Activated B cell treated with CpG ODN at 0.5 μM for 24 hours (primary cell): ENCODE results near the gene PPEF2. TPM values are rescaled to one million over a fixed set of nuclear protein-coding genes. Genes with fewer than 3 reads are reported as not detected.

ENCODE experiments used
- ATAC-seq: fragments of 200-7000 bp; cut with Tn5 transposase; one replicate; pipeline ENCODE4 v1.10.0; 2021; ENCODE audit warnings: low read depth, mild to moderate bottlenecking, moderate library complexity
- CTCF ChIA-PET: fragments of 350-600 bp; sonication (Branson Sonifier 250); formaldehyde crosslinking; loops from one replicate; lab custom pipeline; 2021; ENCODE audit warnings: antibody characterized with exemption; lab: Charles Lee
- POLR2A ChIA-PET: fragments of 350-600 bp; sonication (Branson Sonifier 250); formaldehyde crosslinking; loops from one replicate; lab custom pipeline; 2021; ENCODE audit warnings: antibody characterized with exemption; lab: Charles Lee
- DNase-seq: peaks from one replicate; pipeline ENCODE4 v3.0.0; 2022
- H3K27ac Mint-ChIP-seq: one replicate; pipeline ENCODE4 v1.8.0; 2020; ENCODE audit warnings: mixed read lengths
- H3K27me3 Mint-ChIP-seq: one replicate; pipeline ENCODE4 v1.8.0; 2021; ENCODE audit warnings: mixed read lengths
- H3K36me3 Mint-ChIP-seq: one replicate; pipeline ENCODE4 v1.8.0; 2021; ENCODE audit warnings: low read depth, mixed read lengths
- H3K4me1 Mint-ChIP-seq: one replicate; pipeline ENCODE4 v1.8.0; 2021; ENCODE audit warnings: mixed read lengths
- H3K4me3 Mint-ChIP-seq: one replicate; pipeline ENCODE4 v1.8.0; 2020; ENCODE audit warnings: mild to moderate bottlenecking, mixed read lengths
- H3K9me3 Mint-ChIP-seq: one replicate; pipeline ENCODE4 v1.8.0; 2020; ENCODE audit warnings: mixed read lengths
- CTCF ChIP-seq: fragments of 200-600 bp; IDR thresholded peaks from one replicate; pipeline ENCODE4 v1.8.0; 2022; ENCODE audit warnings: antibody characterized with exemption, mild to moderate bottlenecking
- intact Hi-C: fragments of 100-400 bp; cut with micrococcal nuclease; formaldehyde crosslinking; loops from one replicate; pipeline ENCODE4 v1.15.1; 2024
- total RNA-seq: library from RNA; stranded (reverse); gene quantifications from 2 replicates; pipeline ENCODE4 v1.2.3, GENCODE V29; 2022

Gene PPEF2
- total RNA-seq, 1 donor from 2014 or later, result 0.35 TPM

- H3K4me1 Mint-ChIP-seq, result no peaks in the 10 kb centered on the region
- H3K27me3 Mint-ChIP-seq, result peaks cover 4% of the 10 kb centered on the region
- no peaks in the 10 kb centered on the region for H3K36me3 Mint-ChIP-seq
- H3K27ac Mint-ChIP-seq, result no peak overlapping the region
- CTCF ChIA-PET, result interaction anchor here (1.0 kb wide), 1 partner anchor 20 kb away, joined by 3 read pairs; no protein-coding TSS in a partner anchor
- intact Hi-C loops, result no loop called here
- POLR2A ChIA-PET, result no interaction called here
- no peak overlapping the region for H3K4me3 Mint-ChIP-seq
- no peak for TF ChIP-seq CTCF
- DNase-seq (no peak), ATAC-seq (no peak)
- H3K9me3 Mint-ChIP-seq, result no peaks in the 10 kb centered on the region
These were observed 26.0 kb downstream of the PPEF2 start for GRCh38 chr4:75876218-75876617.

- no peaks in the 10 kb centered on the region for H3K4me1 Mint-ChIP-seq
- no peak for DNase-seq
- TF ChIP-seq CTCF, result no peak
- peaks cover 2% of the 10 kb centered on the region for H3K27me3 Mint-ChIP-seq
- H3K4me3 Mint-ChIP-seq, result no peak overlapping the region
- no peak for ATAC-seq
- H3K27ac Mint-ChIP-seq, result no peak overlapping the region
- no peaks in the 10 kb centered on the region for H3K9me3 Mint-ChIP-seq
- no peaks in the 10 kb centered on the region for H3K36me3 Mint-ChIP-seq
- intact Hi-C loops, result no loop called here
- ChIA-PET CTCF (no interaction called here), POLR2A (no interaction called here)
These were observed 33.2 kb downstream of the PPEF2 start for GRCh38 chr4:75869100-75869499.

GRCh38 chr4:75867130-75867529, 35.1 kb downstream of the PPEF2 start:
- POLR2A ChIA-PET, result no interaction called here

GRCh38 chr4:75860606-75861005, 41.6 kb downstream of the PPEF2 start:
- intact Hi-C loops, result no loop called here
- no peak overlapping the region for H3K27ac Mint-ChIP-seq
- H3K4me3 Mint-ChIP-seq, result no peak overlapping the region
- no peaks in the 10 kb centered on the region for H3K36me3 Mint-ChIP-seq
- peaks cover 1% of the 10 kb centered on the region for H3K9me3 Mint-ChIP-seq
- no peaks in the 10 kb centered on the region for H3K4me1 Mint-ChIP-seq
- peaks cover 12% of the 10 kb centered on the region for H3K27me3 Mint-ChIP-seq
- CTCF ChIA-PET, result no interaction called here
- ATAC-seq (no peak), DNase-seq (no peak)
- POLR2A ChIA-PET, result no interaction called here
- no peak for TF ChIP-seq CTCF

More at GRCh38 chr4:75867130-75867529, 35.1 kb downstream of the PPEF2 start:
- Mint-ChIP-seq H3K4me3 (no peak overlapping the region), H3K36me3 (no peaks in the 10 kb centered on the region), H3K9me3 (no peaks in the 10 kb centered on the region), H3K27ac (no peak overlapping the region), H3K27me3 (peaks cover 4% of the 10 kb centered on the region), H3K4me1 (no peaks in the 10 kb centered on the region)
- CTCF ChIA-PET, result no interaction called here
- ATAC-seq (no peak), DNase-seq (no peak)
- no peak for TF ChIP-seq CTCF
- intact Hi-C loops, result no loop called here

GRCh38 chr4:75858721-75859120, 43.5 kb downstream of the PPEF2 start:
- ATAC-seq (no peak), DNase-seq (no peak)
- CTCF ChIA-PET, result interaction anchor here (1.6 kb wide), 1 partner anchor 11 kb away, joined by 4 read pairs; no protein-coding TSS in a partner anchor
- H3K9me3 Mint-ChIP-seq, result peaks cover 1% of the 10 kb centered on the region
- TF ChIP-seq CTCF, result no peak
- intact Hi-C loops, result no loop called here
- H3K27me3 Mint-ChIP-seq, result peaks cover 11% of the 10 kb centered on the region
- POLR2A ChIA-PET, result no interaction called here
- H3K4me3 Mint-ChIP-seq, result no peak overlapping the region
- H3K4me1 Mint-ChIP-seq, result no peaks in the 10 kb centered on the region
- H3K36me3 Mint-ChIP-seq, result no peaks in the 10 kb centered on the region
- no peak overlapping the region for H3K27ac Mint-ChIP-seq
